Activated B cell treated with CpG ODN at 0.5 μM for 24 hours (primary cell): ENCODE measurements around the gene RFX4. TPM values are rescaled to one million over a fixed set of nuclear protein-coding genes. Genes with fewer than 3 reads are reported as not detected.

ENCODE experiments used
- ATAC-seq: fragments of 200-7000 bp; cut with Tn5 transposase; one replicate; pipeline ENCODE4 v1.10.0; 2021; ENCODE audit warnings: low read depth, mild to moderate bottlenecking, moderate library complexity
- CTCF ChIA-PET: fragments of 350-600 bp; sonication (Branson Sonifier 250); formaldehyde crosslinking; loops from one replicate; lab custom pipeline; 2021; ENCODE audit warnings: antibody characterized with exemption; lab: Charles Lee
- POLR2A ChIA-PET: fragments of 350-600 bp; sonication (Branson Sonifier 250); formaldehyde crosslinking; loops from one replicate; lab custom pipeline; 2021; ENCODE audit warnings: antibody characterized with exemption; lab: Charles Lee
- DNase-seq: peaks from one replicate; pipeline ENCODE4 v3.0.0; 2022
- H3K27ac Mint-ChIP-seq: one replicate; pipeline ENCODE4 v1.8.0; 2020; ENCODE audit warnings: mixed read lengths
- H3K27me3 Mint-ChIP-seq: one replicate; pipeline ENCODE4 v1.8.0; 2021; ENCODE audit warnings: mixed read lengths
- H3K36me3 Mint-ChIP-seq: one replicate; pipeline ENCODE4 v1.8.0; 2021; ENCODE audit warnings: low read depth, mixed read lengths
- H3K4me1 Mint-ChIP-seq: one replicate; pipeline ENCODE4 v1.8.0; 2021; ENCODE audit warnings: mixed read lengths
- H3K4me3 Mint-ChIP-seq: one replicate; pipeline ENCODE4 v1.8.0; 2020; ENCODE audit warnings: mild to moderate bottlenecking, mixed read lengths
- H3K9me3 Mint-ChIP-seq: one replicate; pipeline ENCODE4 v1.8.0; 2020; ENCODE audit warnings: mixed read lengths
- CTCF ChIP-seq: fragments of 200-600 bp; IDR thresholded peaks from one replicate; pipeline ENCODE4 v1.8.0; 2022; ENCODE audit warnings: antibody characterized with exemption, mild to moderate bottlenecking
- intact Hi-C: fragments of 100-400 bp; cut with micrococcal nuclease; formaldehyde crosslinking; loops from one replicate; pipeline ENCODE4 v1.15.1; 2024
- total RNA-seq: library from RNA; stranded (reverse); gene quantifications from 2 replicates; pipeline ENCODE4 v1.2.3, GENCODE V29; 2022

RFX4 gene
- total RNA-seq, 1 donor from 2014 or later: not detected

GRCh38 chr12:106582249-106582591, 584 bp upstream of the RFX4 start:
- intact Hi-C loops: loop anchor here (10.0 kb wide), 1 partner anchor 333 kb away; no protein-coding TSS in a partner anchor
- H3K27ac Mint-ChIP-seq: no peak overlapping the region
- CTCF ChIA-PET: no interaction called here
- H3K36me3 Mint-ChIP-seq: no peaks in the 10 kb centered on the region
- H3K4me3 Mint-ChIP-seq: no peak overlapping the region
- peaks cover 73% of the 10 kb centered on the region for H3K27me3 Mint-ChIP-seq
- H3K4me1 Mint-ChIP-seq: peaks cover 17% of the 10 kb centered on the region
- ATAC-seq: no peak
- TF ChIP-seq CTCF: no peak
- no peaks in the 10 kb centered on the region for H3K9me3 Mint-ChIP-seq
- POLR2A ChIA-PET: no interaction called here
- no peak for DNase-seq

- Mint-ChIP-seq H3K9me3 (no peaks in the 10 kb centered on the region), H3K4me1 (peaks cover 17% of the 10 kb centered on the region), H3K4me3 (peak overlapping the region; percentile 5), H3K36me3 (no peaks in the 10 kb centered on the region), H3K27me3 (peaks cover 77% of the 10 kb centered on the region), H3K27ac (no peak overlapping the region)
- POLR2A ChIA-PET: no interaction called here
- CTCF ChIA-PET: no interaction called here
- DNase-seq (no peak), ATAC-seq (no peak)
- no peak for TF ChIP-seq CTCF
- intact Hi-C loops: loop anchor here (10.0 kb wide), 1 partner anchor 331 kb away; no protein-coding TSS in a partner anchor
Observed at GRCh38 chr12:106583242-106584103, 669 bp downstream of the RFX4 start.

- H3K36me3 Mint-ChIP-seq: no peaks in the 10 kb centered on the region
- no peak for TF ChIP-seq CTCF
- peaks cover 77% of the 10 kb centered on the region for H3K27me3 Mint-ChIP-seq
- POLR2A ChIA-PET: no interaction called here
- intact Hi-C loops: loop anchor here (10.0 kb wide), 1 partner anchor 330 kb away; no protein-coding TSS in a partner anchor
- ATAC-seq (no peak), DNase-seq (no peak)
- H3K9me3 Mint-ChIP-seq: no peaks in the 10 kb centered on the region
- H3K4me3 Mint-ChIP-seq: no peak overlapping the region
- H3K4me1 Mint-ChIP-seq: peaks cover 17% of the 10 kb centered on the region
- no peak overlapping the region for H3K27ac Mint-ChIP-seq
- CTCF ChIA-PET: no interaction called here
Observed at GRCh38 chr12:106584104-106585064, 1.6 kb downstream of the RFX4 start.

GRCh38 chr12:106585105-106585520, 2.3 kb downstream of the RFX4 start:
- Mint-ChIP-seq H3K27me3 (peaks cover 77% of the 10 kb centered on the region), H3K4me3 (no peak overlapping the region)

More at GRCh38 chr12:106585105-106585520, 2.3 kb downstream of the RFX4 start:
- no peaks in the 10 kb centered on the region for H3K36me3 Mint-ChIP-seq
- TF ChIP-seq CTCF: no peak
- H3K9me3 Mint-ChIP-seq: no peaks in the 10 kb centered on the region
- ATAC-seq (no peak), DNase-seq (no peak)
- ChIA-PET CTCF (no interaction called here), POLR2A (no interaction called here)
- peaks cover 17% of the 10 kb centered on the region for H3K4me1 Mint-ChIP-seq
- no peak overlapping the region for H3K27ac Mint-ChIP-seq
- intact Hi-C loops: loop anchor here (10.0 kb wide), 1 partner anchor 330 kb away; no protein-coding TSS in a partner anchor
